ENCODE data around the gene GSTK1. TPM values are rescaled to one million over a fixed set of nuclear protein-coding genes. Genes with fewer than 3 reads are reported as not detected.
"Not testable (repeated sequence)": the region's sequence is repeated elsewhere in the genome, so short reads cannot be mapped to it uniquely, and the experiment has no call there.

GSTK1 gene
- total RNA-seq (2014; rRNA removed; shearing (Covaris generic)), result 35.2 and 35.6 TPM in 2 replicates

DNA sequence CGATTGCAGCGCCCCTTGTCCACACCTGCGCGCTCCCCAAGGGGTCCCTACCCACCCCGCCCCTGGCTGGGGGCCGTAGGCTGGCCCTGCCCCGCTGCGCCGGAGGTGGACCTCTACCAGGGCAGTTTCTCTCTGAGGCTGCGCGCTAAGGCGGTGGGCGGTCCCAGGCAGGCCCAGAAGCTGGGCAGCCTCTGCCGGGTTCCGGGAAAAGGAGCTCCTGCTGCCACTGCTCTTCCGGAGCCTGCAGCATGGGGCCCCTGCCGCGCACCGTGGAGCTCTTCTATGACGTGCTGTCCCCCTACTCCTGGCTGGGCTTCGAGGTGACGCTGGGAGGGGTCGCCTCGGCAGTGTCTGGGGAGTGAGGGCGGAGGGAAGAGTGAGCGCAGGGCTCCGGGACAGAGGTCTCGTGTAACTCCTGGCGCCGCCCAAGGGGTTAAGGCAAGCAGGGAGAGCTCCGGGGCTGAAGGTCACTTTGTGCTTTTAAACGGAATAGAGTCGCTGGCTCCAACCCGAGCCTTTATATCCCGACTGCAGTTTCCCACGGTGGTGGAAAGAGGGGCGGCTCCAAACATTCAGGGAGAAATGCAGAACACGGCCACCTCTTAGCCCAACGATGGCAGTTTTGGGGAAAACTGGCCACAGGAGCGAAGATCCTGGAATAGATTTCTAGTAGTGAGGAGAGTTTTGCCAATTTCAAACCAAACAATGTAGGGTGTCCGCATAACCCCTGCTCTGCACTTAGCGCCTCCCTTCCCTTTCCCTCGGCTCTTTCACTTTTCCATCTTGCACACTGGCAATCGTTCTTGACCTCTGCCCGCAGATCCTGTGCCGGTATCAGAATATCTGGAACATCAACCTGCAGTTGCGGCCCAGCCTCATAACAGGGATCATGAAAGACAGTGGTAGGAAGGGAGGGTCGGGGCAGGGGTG is at the start of gene GSTK1:
TSS of gene GSTK1 (plus strand) at position 176 of the 930 bp plus-strand sequence. CDS start at position 249, 73 bp downstream.
- Histone ChIP-seq H3K27ac (peak within 1 kb of the TSS; percentile 62), H3K27me3 (no peaks in the 10 kb centered on the region), H3K4me3 (peak within 1 kb of the TSS; percentile 86), H3K4me1 (no peaks in the 10 kb centered on the region; the same call in 1 of the 2 replicates), H3K9me3 (replicated peaks) (no peaks in the 10 kb centered on the region), H3K36me3 (peaks cover 4% of the 10 kb centered on the region; the same call in 1 of the 2 replicates)
- DNase-seq, result peak; percentile 67 to 73

DNA sequence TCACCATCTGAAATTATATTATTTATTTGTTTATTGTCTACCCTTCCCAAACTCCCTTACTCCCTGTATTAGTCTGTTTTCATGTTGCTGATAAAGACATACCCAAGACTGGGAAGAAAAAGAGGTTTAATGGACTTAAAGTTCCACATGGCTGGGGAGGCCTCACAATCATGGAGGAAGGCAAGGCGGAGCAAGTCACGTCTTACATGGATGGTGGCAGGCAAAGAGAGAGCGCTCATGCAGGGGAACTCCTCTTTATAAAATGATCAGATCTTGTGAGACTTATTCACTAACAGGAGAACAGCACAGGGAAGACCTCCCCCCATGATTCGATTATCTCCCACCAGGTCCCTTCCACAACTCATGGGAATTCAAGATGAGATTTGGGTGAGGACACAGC is 49.8 kb upstream of the GSTK1 start:
- H3K27me3 ChIP-seq; H3K4me1 ChIP-seq; H3K4me3 ChIP-seq; DNase-seq; H3K9me3 ChIP-seq (replicated peaks); H3K36me3 ChIP-seq; H3K27ac ChIP-seq: not testable (repeated sequence)

DNA sequence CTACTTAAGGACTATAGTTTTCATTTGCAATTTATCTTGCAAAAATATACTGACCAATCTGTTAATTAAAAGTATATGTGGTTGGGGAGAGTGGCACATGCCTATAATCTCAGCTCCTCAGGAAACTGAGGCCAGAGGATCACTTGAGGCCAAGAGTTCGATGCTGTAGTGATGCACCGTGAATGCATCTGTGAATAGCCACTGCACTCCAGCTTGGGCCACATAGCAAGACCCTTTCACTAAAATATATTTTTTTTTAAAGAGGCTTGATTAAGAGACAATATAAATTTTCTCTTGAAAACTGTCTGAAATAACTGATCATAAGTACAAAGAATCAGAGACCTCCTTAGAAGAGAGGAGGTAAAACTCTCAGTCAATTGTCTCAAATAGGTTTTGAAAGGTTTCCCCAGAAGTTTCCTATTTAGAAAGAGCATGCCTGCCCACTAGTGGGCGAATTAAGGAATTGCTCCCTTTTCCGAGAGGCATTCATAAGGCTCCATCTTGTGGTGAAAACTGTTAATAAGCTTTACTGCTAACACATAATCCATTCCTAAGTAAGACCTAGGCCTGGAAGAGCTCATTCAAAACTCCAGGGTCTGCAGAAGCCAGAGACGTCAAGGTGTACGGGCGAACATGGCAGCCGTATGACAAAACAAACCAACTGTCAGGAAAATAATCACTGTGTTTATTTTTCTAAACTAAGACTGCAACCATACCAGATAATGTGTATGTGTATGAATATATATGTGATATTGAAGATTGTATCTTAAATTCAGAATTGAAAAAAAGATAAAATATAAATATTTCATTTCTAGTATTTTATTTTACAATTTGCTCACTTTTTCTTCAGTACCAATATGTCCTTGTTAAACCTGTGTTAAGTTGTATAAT is 48.2 kb upstream of the GSTK1 start:
- Histone ChIP-seq H3K36me3 (no peaks in the 10 kb centered on the region), H3K9me3 (replicated peaks) (no peaks in the 10 kb centered on the region), H3K27me3 (0 out of 2 replicates have a peak, but pooled peaks cover under 1% of the 10 kb centered on the region), H3K27ac (no peak overlapping the region), H3K4me3 (no peak overlapping the region), H3K4me1 (no peaks in the 10 kb centered on the region)
- DNase-seq, result peak; percentile 46 to 92

DNA sequence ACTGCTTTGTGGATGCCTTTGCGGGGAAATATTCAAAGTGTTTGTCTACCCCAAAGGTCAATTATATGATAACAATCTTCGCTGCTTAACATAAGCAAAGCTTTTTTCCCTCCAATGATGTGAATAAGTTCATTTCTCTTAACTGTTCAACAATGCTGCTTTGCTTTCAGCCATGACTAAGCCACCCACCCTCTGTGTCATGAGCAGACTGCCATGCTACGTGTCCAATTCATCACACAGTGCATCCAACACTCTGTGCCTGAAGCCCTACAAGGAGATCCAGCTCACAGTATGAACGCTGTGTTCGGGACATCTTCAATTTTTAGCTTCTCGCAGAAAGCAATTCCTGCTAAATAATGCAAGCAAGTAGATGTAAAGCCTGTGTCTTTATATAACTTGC is 47.1 kb upstream of the GSTK1 start:
- Histone ChIP-seq H3K4me3 (no peak overlapping the region), H3K36me3 (no peaks in the 10 kb centered on the region), H3K4me1 (no peaks in the 10 kb centered on the region), H3K27ac (no peak overlapping the region), H3K9me3 (replicated peaks) (no peaks in the 10 kb centered on the region), H3K27me3 (peaks cover 4% of the 10 kb centered on the region; the same call in 1 of the 2 replicates)
- DNase-seq, result no peak

DNA sequence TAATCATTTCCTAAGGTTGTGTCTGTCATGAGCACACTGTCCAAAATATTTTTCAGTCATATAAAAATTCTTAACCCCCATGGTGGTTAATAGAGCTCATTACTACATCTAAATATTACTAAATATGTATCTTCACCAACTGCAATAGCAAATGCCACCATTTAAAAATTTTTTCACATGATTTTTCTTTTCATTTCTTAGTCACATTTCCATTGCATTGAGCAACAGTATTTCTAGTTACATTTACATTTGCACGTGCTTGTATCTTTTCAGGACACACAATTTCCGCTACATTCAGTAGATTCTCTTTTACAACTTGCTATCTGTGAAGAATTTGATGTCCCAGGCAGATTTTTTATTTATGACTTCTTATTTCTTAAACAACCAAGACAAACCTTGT is 46.6 kb upstream of the GSTK1 start:
- no peaks in the 10 kb centered on the region for H3K9me3 ChIP-seq (replicated peaks)
- H3K27me3 ChIP-seq, result peaks cover 5% of the 10 kb centered on the region; the same call in 1 of the 2 replicates
- no peak for DNase-seq
- H3K4me3 ChIP-seq, result no peak overlapping the region
- no peaks in the 10 kb centered on the region for H3K4me1 ChIP-seq
- no peak overlapping the region for H3K27ac ChIP-seq
- H3K36me3 ChIP-seq, result no peaks in the 10 kb centered on the region

DNA sequence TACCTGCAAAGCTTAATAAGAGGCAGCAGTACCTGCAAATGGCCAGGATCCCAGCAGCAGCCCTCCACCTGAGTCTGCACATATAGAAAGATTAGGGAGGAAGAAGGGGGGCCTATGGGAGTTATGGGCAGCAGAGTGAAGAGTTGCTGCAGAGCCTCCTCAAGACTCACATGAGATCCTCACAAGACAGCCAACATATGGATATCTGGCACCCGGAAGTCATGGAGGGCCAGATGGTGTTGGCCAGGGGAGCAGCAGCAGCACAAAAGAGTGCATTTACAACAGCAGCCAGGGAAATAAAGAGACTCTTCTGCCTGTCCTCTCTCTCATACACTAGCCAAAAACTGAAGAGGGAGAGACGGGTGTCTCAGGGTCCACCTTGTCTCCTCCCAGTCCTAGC is 45.4 kb upstream of the GSTK1 start:
- Histone ChIP-seq H3K9me3 (replicated peaks) (no peaks in the 10 kb centered on the region), H3K4me3 (no peak overlapping the region), H3K27me3 (peaks cover 13% of the 10 kb centered on the region; the same call in 1 of the 2 replicates), H3K27ac (no peak overlapping the region), H3K4me1 (no peaks in the 10 kb centered on the region), H3K36me3 (no peaks in the 10 kb centered on the region)
- no peak for DNase-seq

DNA sequence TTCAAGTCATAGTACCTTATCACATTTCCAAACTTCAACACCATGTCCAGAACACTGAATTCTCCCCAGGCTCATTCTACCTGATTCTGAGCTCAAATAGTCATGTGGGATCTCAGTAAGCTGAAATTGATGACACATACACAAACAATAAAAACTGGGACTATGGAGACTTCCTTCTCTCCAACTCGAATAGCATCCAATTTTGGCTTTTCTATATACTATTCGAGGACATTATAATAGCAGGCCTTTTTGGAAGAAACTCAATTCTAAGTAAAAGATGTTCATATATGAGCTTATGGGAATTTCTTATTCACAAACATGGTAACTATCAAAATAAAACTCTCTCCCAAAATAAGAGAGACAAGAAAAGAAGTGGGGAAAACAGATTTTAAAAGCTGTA is 42.0 kb upstream of the GSTK1 start:
- H3K9me3 ChIP-seq (replicated peaks), result no peaks in the 10 kb centered on the region
- H3K36me3 ChIP-seq, result no peaks in the 10 kb centered on the region
- no peak overlapping the region for H3K4me3 ChIP-seq
- no peak for DNase-seq
- H3K27ac ChIP-seq, result no peak overlapping the region
- H3K4me1 ChIP-seq, result no peaks in the 10 kb centered on the region
- H3K27me3 ChIP-seq, result peaks cover 16% of the 10 kb centered on the region

DNA sequence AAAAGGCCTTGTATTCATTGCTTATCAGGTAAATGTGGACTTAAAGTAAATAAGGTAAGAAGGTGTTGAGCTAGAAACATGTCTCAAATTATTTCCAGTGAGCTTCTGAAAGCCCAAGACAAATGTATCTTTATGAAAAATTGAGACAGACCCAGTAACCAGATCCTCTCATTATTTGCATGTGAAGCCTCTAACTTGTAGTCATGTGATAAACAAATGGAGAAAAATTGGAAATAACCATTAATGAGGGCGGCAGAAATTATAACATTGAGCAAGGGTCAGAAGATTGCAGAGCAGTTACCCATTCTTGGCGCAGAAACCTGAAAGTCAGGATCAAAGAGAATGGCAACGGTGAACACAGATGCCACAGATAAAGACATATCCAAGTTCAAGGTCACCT is 41.5 kb upstream of the GSTK1 start, which contains the start of gene TAS2R40:
TSS of gene TAS2R40 (plus strand) at position 301 of the 400 bp plus-strand sequence. CDS start at position 343, 42 bp downstream.
- Histone ChIP-seq H3K27ac (no peak within 1 kb of the TSS), H3K36me3 (no peaks in the 10 kb centered on the region), H3K4me3 (no peak within 1 kb of the TSS), H3K4me1 (no peaks in the 10 kb centered on the region), H3K27me3 (peaks cover 16% of the 10 kb centered on the region), H3K9me3 (replicated peaks) (no peaks in the 10 kb centered on the region)
- DNase-seq, result no peak

DNA sequence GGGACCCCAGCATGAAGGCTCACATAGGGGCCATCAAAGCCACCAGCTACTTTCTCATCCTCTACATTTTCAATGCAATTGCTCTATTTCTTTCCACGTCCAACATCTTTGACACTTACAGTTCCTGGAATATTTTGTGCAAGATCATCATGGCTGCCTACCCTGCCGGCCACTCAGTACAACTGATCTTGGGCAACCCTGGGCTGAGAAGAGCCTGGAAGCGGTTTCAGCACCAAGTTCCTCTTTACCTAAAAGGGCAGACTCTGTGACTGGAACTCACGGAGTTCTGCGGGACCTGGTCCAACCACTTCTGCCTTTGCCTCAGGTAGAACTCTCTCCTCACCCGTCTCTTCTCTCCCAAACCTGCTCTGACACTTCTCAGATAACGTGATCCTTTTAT is 40.5 kb upstream of the GSTK1 start:
- H3K36me3 ChIP-seq, result no peaks in the 10 kb centered on the region
- no peaks in the 10 kb centered on the region for H3K9me3 ChIP-seq (replicated peaks)
- no peaks in the 10 kb centered on the region for H3K4me1 ChIP-seq
- peaks cover 16% of the 10 kb centered on the region for H3K27me3 ChIP-seq
- H3K27ac ChIP-seq, result no peak overlapping the region
- no peak overlapping the region for H3K4me3 ChIP-seq
- DNase-seq, result no peak

DNA sequence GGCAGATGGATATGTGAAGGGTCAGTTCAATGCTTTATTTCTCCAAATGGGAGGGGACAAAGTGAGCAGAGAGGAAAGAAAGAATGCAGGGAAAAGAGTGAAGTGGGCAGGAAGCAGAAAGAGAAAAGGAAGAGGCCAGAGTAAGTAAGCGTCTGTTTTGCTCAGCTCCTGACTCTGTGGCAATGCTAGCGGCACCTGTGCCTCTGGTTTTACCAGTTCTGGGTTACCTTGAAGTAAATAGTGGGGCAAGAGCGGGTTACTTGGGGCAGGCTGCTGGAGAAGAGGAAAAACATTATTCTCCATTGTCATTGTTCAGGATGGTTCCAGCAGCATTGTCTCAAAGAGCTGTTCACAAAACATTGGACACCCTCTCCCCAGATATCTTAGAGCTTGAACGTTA is 39.5 kb upstream of the GSTK1 start:
- no peak overlapping the region for H3K27ac ChIP-seq
- H3K27me3 ChIP-seq, result peaks cover 16% of the 10 kb centered on the region
- H3K4me3 ChIP-seq, result no peak overlapping the region
- H3K9me3 ChIP-seq (replicated peaks), result no peaks in the 10 kb centered on the region
- H3K36me3 ChIP-seq, result no peaks in the 10 kb centered on the region
- H3K4me1 ChIP-seq, result no peaks in the 10 kb centered on the region
- DNase-seq, result no peak

DNA sequence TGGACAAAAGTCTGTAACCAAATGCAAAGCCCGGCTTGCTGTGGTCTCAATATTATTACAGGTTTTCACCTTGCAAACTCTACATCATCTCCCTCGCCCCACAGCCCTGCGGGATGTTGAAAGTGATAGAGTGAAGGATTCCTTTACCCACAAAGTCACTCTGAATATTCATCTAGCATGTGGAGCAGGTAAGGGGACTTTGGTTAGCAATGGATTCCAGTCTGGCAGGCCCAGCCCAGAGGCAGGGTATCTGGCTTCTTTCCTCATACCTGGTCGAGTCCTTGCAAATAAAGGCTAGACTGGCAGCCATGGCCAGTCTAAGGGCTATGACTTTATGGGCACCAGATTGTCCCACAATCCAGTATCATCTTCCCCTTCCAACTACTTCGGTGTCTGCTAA is 38.2 kb upstream of the GSTK1 start:
- Histone ChIP-seq H3K9me3 (replicated peaks) (no peaks in the 10 kb centered on the region), H3K27ac (no peak overlapping the region), H3K27me3 (peaks cover 16% of the 10 kb centered on the region), H3K4me1 (no peaks in the 10 kb centered on the region), H3K4me3 (no peak overlapping the region), H3K36me3 (no peaks in the 10 kb centered on the region)
- DNase-seq, result no peak

DNA sequence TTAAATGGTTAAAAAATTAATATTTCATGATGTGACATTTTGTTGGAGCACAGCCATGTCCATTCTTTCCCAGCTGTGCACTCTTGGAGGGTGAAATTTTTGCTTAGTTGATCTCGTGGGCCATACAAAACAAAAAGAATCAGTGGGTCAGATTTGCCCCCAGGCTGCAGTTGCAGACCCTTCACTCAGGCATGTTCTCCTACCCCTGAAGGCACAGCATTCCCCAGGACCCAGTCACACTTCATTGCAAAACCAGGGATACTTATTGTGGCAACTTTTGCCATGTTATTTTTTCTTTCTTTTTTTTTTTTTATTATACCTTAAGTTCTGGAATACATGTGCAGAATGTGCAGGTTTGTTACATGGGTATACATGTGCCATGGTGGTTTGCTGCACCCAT is 35.4 kb upstream of the GSTK1 start:
- H3K27me3 ChIP-seq, result peaks cover 3% of the 10 kb centered on the region
- H3K4me3 ChIP-seq, result no peak overlapping the region
- no peaks in the 10 kb centered on the region for H3K9me3 ChIP-seq (replicated peaks)
- H3K36me3 ChIP-seq, result no peaks in the 10 kb centered on the region
- H3K4me1 ChIP-seq, result no peaks in the 10 kb centered on the region
- DNase-seq, result no peak
- no peak overlapping the region for H3K27ac ChIP-seq

DNA sequence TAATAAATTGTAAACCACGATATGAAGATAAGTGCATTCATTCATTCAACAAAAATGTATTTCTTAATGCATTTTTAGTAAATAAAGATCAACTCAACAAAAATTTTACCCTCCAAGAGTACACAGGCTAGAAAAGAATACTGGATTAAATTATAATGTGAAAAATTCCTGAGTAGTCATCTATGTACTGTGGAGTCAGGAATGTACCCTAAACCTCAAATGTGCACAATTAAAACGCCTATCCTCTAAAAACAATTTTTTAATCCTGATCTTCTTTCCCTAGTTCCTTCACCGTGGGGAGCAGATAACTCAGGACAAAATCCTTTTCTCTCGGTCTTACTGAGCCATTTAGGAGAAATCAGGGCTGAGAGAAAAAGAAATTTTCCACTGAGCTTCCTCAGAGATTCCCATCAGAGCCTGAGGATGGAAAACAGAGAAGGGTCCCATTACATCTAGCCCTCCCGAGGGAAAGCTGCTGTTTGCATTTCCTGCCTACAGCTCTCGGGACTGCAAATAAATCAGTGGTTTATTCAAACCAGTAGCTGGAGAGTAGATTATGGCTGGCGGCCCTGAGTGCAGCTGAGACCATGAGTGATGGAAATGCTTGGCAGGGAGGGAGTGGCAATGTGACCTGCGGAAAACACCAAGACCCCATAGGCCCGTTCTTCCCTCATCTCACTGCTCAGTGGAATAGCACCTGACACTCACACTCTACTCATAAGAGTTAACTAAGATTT is 34.0 kb upstream of the GSTK1 start:
- H3K4me1 ChIP-seq, result no peaks in the 10 kb centered on the region
- no peaks in the 10 kb centered on the region for H3K9me3 ChIP-seq (replicated peaks)
- H3K27ac ChIP-seq, result no peak overlapping the region
- peaks cover 3% of the 10 kb centered on the region; the same call in 1 of the 2 replicates for H3K27me3 ChIP-seq
- H3K36me3 ChIP-seq, result no peaks in the 10 kb centered on the region
- DNase-seq, result peak; percentile 33 to 57
- H3K4me3 ChIP-seq, result no peak overlapping the region

Measured in SJCRH30 (cell line).